HG02798 (cell line): ENCODE results near the gene P4HB.

ENCODE experiments used
- ATAC-seq: cut with Tn5 transposase; IDR thresholded peaks from one replicate; pipeline ENCODE4 v1.9.1; 2021; ENCODE audit warnings: mild to moderate bottlenecking; ENCODE audit not compliant: unreplicated experiment, poor library complexity

Gene P4HB

DNA sequence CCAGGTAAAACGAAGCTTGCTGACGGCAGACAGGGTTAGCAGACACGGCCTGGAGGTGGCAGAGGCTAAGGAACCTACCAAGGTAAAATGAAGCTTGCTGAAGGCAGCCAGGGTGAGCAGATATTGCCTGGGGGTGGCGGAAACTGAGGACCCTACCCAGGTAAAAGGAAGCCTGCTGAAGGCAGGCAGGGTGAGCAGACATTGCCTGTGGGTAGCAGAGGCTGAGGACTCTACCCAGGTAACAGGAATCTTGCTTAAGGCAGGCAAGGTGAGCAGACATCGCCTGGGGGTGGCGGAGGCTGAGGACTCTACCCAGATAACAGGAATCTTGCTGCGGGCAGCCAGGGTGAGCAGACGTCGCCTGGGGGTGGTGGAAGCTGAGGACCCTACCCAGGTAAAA, 59.0 kb downstream of the P4HB start:
- ATAC-seq = no peak

DNA sequence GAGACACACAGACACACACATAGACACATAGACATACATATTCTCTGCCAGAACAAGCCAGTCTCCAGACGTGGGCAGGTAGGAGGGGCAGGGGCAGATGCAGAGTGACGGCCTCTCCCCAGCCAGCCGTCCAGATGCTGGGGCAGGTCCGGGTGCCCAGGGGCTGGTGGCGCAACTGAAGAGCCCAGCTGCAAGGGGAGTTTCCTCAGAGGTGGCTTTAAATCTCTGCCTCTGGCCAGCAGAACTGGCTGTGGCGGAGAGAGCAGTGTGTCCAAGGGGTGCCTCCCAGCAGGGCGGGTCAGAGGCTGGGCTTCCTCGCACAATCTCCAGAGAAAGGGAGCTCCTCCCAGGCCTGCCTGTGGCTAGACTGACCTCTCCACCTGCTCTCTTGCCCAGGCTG, 65.8 kb downstream of the P4HB start:
- no peak for ATAC-seq

DNA sequence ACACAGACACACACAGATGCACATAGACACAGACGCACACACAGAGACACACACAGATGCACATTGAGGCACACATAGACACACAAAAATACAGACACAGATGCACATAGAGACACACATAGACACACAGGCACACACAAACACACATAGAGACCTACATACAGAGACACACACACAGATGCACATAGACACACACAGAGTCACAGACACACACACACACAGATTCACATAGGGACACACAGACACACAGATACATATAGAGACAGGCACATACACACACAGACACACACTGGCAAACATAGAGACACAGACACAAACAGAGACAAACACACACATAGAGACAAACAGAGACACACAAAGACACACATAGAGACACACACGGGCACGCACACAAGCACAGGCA, 66.3 kb downstream of the P4HB start:
- ATAC-seq = no peak
